ENCODE data around the gene IFNAR2.

The IFNAR2 gene

GRCh38 chr21:33229784-33230544, at the start of gene IFNAR2:
TSS of gene IFNAR2 (plus strand) at chr21:33229938. CDS start at chr21:33241923, 11,985 bp downstream.
- DNase-seq (ENCODE audit: low read depth in 2 of 2), result peak; percentile 53 to 63

DNA sequence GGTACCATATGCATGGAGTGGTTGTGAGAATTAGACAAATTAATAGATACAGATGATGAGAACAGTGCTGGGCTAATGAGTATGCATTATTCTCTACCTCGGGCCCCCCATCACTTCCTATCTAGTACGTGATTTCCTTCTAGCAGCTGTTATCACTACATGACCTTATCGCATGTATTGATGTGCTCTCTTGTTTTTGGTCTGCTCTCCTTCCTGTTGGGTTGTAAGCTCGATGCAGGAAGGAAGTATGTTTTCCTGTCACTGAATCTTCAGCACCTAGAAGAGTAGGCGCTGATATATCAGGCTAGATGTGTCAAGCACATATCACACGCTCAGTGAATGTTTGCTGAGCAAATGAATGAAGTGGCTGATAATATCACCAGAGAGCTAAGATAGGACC, 43.9 kb upstream of the IFNAR2 start:
- no peak for DNase-seq (ENCODE audit: low read depth in 2 of 2)

GRCh38 chr21:33187276-33187675, 42.5 kb upstream of the IFNAR2 start:
- DNase-seq (ENCODE audit: low read depth in 2 of 2), result no peak

DNA sequence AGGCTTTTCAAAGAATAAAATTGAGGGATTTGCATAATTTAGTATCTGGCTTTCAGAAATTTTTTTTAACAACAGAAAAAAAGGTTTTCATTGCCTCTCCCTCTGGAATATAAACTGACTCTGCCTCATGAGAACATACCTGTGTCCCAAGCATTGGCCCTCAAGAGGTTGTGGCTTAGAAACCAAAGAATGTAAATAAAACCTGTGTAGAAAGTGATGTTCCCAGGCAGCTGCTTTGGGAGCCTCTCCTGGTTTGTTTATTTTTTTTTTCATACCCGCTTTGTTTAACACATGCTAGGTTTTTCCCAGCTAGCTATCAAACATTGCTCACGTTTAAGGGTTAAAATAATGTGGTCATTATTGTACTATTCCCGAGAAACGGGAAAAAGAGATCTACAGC, 40.5 kb upstream of the IFNAR2 start:
- DNase-seq (ENCODE audit: low read depth in 2 of 2), result no peak

- DNase-seq (ENCODE audit: low read depth in 2 of 2), result no peak
These were observed 39.9 kb upstream of the IFNAR2 start for GRCh38 chr21:33189824-33190223.

GRCh38 chr21:33196941-33197374, 32.8 kb upstream of the IFNAR2 start:
- no peak for DNase-seq (ENCODE audit: low read depth in 2 of 2)

GRCh38 chr21:33197496-33197895, 32.2 kb upstream of the IFNAR2 start:
- no peak for DNase-seq (ENCODE audit: low read depth in 2 of 2)

GRCh38 chr21:33198346-33199099, 31.2 kb upstream of the IFNAR2 start:
- no peak for DNase-seq (ENCODE audit: low read depth in 2 of 2)

DNA sequence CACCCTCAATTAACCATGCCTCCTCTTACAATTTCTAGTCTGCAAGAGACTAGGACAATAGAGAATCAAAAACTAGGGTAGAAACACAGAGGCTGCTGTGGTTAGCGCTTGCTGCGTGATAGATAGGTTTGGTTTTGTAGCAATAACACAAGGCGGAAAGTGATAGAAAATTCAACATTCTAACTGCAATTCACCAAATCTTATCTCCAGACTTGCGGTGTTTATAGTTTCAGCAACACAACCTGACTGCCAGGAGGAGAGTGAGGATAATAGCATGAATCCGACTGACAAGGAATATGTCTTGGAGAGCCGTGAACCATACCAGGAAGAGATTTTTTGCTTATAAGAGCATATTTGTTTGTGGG, 30.7 kb upstream of the IFNAR2 start:
- no peak for DNase-seq (ENCODE audit: low read depth in 2 of 2)

- peak; percentile 45 to 49 for DNase-seq (ENCODE audit: low read depth in 2 of 2)
These were observed 30.1 kb upstream of the IFNAR2 start for GRCh38 chr21:33199516-33200217.

DNA sequence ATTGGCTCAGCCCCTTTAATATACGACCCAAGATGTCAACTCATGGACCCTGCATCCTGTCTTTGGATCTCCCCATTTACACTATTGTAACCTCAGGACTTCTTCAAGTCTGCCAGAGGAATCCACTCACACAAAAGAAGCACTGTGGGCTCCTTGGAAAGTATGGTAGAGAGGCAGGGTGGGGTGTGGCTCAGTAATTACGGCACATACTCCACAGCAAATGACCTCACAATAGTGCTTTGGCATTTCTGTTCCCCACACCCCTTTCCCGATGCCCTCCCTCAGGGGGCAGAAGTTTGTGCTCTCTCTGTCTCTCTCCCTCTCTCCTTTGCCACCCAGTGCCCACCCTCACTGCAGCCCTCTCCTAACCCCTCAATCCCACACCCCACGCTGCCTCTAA, 27.8 kb upstream of the IFNAR2 start:
- DNase-seq (ENCODE audit: low read depth in 2 of 2), result no peak

DNA sequence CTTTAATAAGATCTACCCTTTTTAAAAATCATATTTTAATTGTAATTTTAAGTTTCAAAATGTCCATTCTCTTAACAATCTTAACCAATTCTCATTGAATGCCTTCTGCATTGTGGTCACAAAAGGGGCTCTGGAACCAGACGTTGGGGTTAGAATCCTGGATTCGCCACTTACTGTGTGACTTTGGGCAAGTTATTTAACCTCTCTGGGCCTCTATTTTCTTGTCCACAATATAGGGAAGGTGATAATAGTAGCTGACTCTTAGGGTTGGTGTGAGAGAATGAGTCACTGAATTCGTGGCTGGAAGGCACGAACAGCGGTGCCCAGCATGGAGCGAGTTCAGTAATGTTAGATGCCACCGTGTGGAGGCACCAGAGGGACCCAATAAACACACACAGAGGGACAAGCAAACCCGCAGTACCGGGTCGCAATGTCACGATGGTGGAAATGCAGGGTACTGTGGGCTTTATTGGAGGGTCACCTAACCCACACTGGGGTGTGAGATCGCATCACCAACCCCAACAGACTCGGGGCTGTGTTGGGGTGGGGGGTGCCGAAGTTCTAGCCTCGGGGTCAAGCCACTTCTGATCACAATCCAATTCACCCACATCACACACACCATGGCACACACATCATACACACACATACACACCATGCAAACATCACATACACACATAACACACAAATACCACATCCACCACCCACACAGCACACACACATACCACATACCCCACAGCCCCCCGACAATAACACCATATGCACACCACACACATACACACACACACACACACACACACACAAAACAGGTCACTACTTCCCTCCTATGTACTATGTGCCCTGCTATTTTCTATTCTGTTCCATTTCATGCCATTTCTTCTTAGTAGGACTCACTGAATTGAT, 27.0 kb upstream of the IFNAR2 start:
- DNase-seq (ENCODE audit: low read depth in 2 of 2), result no peak

DNA sequence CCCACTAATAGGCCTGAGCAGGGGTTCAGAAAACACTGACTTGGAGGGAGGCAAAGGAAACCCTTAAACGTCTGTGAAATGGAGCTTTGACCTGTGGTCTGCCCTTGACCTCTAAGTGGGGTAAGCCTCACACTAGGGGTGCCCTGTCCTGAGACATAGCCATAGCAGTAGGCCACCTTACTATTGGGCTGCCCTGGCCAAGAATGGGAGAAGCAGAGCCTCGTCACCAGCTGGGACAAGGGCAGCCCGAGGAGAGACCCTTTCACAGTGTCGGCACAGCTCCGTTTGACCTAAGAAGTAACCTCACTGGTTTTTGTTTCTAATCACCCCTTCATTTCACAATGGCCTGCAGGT, 26.4 kb upstream of the IFNAR2 start:
- DNase-seq (ENCODE audit: low read depth in 2 of 2), result no peak

DNA sequence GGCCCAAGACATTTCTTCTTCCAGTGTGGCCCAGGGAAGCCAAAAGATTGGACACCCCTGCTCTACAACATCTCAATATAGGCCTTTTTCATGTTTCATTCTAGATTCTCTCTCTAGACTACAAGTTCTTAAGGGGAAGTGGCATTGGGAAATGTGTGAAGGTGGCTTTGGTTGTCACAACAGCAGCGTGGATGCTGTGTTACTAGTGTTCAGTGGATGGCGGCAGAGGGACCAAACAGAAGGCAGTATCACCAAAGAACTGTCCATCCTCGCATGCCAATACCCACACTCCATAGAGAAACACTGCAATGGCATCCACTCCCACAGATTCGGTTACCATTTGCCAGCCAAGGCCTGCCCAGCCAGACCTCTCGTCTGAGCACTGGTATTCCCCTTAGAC, 24.3 kb upstream of the IFNAR2 start:
- no peak for DNase-seq (ENCODE audit: low read depth in 2 of 2)

GRCh38 chr21:33206771-33207281, 22.9 kb upstream of the IFNAR2 start:
- DNase-seq (ENCODE audit: low read depth in 2 of 2), result no peak

DNA sequence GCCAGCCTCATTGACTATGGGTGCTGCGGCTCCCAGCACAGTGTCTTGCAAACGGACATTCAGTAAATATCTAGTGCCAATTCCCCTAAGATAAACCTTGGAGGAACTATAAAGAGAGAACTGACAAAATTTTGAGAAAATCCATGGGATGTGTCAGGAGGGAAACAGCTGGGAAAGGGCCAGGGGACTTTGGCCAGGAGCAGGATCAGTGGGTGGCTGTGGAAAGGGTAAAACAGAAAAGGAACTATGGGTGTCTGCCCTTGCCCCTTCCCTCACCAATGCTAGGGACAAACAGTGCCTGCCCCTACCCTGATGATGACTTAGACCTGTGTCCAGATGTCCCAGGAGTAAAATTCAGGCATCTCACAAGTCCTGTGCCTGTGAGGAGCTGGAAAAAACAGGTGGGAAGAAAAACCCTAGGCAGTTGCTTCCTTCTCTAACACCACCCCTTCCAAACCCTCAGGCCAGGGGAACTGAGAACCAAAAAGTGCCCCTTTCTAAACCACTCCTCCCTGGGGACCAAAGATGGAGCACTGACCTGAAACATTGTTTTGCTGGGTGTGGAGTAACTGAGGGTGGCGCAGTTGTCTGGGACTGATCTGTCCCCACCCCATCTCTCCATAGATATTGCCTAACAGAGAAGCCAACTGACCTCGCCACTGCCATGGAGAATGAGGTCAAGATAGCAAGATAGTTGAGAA, 22.1 kb upstream of the IFNAR2 start:
- DNase-seq (ENCODE audit: low read depth in 2 of 2), result no peak

DNA sequence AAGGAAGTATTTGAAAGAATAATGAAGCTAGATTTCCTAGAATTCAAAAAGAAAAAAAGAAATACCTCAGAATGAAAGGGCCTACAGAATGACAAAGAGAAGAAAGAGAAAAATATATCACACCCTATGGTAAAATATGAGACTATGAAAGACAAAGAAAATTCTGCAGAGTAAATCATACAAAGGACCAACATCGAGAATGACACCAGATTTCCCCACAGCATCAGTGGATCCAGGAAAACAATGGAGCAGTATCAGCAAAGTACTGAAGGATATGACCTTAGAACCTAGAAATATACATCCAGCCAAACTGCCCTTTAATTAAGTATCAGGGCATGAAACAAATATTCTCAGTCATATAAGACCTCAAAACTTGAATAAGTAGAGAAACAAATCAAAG, 21.2 kb upstream of the IFNAR2 start:
- no peak for DNase-seq (ENCODE audit: low read depth in 2 of 2)

DNA sequence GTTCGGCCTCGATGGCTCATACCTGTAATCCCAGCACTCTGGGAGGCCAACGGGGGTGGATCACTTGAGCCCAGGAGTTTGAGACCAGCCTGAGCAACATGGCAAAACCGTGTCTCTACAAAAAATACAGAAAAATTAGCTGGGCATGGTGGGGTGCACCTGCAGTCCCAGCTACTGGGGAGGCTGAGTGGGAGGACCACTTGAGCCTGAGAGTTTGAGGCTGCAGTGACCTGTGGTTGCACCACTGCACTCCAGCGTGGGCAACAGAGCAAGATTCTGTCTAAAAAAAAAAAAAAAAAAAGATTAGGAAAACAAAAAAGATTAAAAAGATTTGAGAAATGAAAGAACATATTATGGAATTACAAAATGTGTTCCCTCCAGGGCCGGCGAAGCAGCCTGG, 18.4 kb upstream of the IFNAR2 start:
- DNase-seq (ENCODE audit: low read depth in 2 of 2), result no peak

- DNase-seq (ENCODE audit: low read depth in 2 of 2), result no peak
These were observed 18.0 kb upstream of the IFNAR2 start for GRCh38 chr21:33211732-33212131.

DNA sequence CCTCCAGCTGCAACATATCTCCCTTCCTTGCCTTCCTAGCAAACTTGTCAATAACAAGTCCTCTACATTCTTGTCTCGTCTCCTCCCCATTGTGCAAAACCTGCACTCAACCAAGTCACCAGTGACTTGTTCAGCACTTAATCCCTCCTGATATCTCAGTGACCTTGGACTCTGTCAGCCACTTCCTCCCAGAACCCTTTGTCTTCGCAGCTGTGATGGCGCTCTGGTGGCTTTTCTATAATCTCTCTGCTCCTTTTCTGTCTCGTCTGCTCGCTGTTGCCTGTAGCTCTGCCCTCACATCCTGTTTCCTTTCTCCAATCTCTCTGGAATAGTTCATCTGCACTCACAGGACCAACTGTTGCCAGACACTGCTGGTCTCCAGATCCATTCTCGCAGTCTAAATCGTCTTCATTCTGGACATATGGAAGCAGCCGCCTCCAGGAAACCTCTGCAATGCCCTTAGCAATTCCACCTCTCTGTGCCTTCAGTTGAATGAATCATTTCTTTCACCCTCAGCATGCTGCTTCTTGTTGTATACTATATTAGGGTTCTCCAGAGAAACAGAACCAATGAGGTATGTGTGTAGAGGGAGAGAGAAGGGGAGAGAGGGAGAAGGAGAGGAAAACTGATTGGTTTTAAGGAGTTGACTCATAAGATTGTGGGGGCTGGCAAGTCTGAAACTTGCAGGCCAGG, 17.4 kb upstream of the IFNAR2 start:
- no peak for DNase-seq (ENCODE audit: low read depth in 2 of 2)

Measured in stimulated activated CD8-positive, alpha-beta memory T cell treated with anti-CD3 and anti-CD28 coated beads, Interleukin-15, amount 100 ng/mL, for 48 hours (primary cell).